HUES48 (cell line): ENCODE measurements around the gene RUNX1.

Source experiments
- H3K27ac ChIP-seq: one replicate; pipeline ENCODE4 v1.7.0; 2013; ENCODE audit warnings: low read depth, low read length, inconsistent platforms
- H3K27me3 ChIP-seq: 2 replicates; pipeline ENCODE4 v1.6.1; 2013; ENCODE audit warnings: mild to moderate bottlenecking, low read length; ENCODE audit not compliant: control insufficient read depth, insufficient read depth
- H3K36me3 ChIP-seq: 2 replicates; pipeline ENCODE4 v1.6.1; 2013; ENCODE audit warnings: low read length; ENCODE audit not compliant: control insufficient read depth, insufficient read depth
- H3K4me1 ChIP-seq: 2 replicates; pipeline ENCODE4 v1.6.1; 2013; ENCODE audit warnings: mild to moderate bottlenecking, low read length; ENCODE audit not compliant: control insufficient read depth, insufficient read depth
- H3K4me3 ChIP-seq: 2 replicates; pipeline ENCODE4 v1.5.1; 2013; ENCODE audit warnings: mild to moderate bottlenecking, low read depth, low read length
- H3K9ac ChIP-seq: 2 replicates; pipeline ENCODE4 v1.6.1; 2013; ENCODE audit warnings: mild to moderate bottlenecking, low read depth, low read length, moderate library complexity
- H3K9me3 ChIP-seq: 2 replicates; pipeline ENCODE4 v1.6.1; 2013; ENCODE audit warnings: low read length; ENCODE audit not compliant: control insufficient read depth, insufficient read depth

Gene RUNX1

DNA sequence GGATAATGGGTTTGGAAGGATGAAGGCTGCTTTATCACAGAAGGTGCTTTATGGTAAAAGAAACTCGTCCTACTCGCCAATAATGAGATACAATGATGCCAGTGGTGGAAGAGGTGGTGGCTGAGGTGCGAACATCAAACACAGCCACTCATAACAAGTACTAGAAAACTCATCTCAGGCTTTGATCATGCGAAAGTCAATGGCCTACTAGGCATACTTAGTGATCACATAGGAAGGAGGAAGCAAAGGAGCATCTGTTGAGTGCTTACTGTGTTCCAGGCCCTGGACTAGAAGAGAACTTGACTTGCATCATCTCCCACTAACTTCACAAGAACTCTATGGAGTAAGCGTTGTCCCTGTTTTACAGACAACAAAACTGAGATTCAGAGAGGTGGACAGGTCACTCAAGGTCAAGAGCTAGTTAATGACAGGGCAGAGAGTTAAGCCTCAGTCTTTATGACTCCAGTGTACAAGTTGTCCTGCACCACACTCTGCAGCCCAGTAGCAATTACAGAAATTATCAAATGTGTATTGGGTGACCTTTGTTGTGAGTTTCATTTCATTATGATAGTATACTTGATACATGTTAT, 33.6 kb downstream of the RUNX1 start:
- H3K9ac ChIP-seq, result no peak overlapping the region
- no peaks in the 10 kb centered on the region for H3K4me1 ChIP-seq
- H3K36me3 ChIP-seq, result no peaks in the 10 kb centered on the region
- H3K27ac ChIP-seq, result no peak overlapping the region
- H3K4me3 ChIP-seq, result no peak overlapping the region
- H3K9me3 ChIP-seq, result no peaks in the 10 kb centered on the region
- H3K27me3 ChIP-seq, result no peaks in the 10 kb centered on the region

GRCh38 chr21:35014302-35015041, 34.6 kb downstream of the RUNX1 start:
- Histone ChIP-seq H3K27ac (no peak overlapping the region), H3K4me3 (no peak overlapping the region), H3K4me1 (no peaks in the 10 kb centered on the region), H3K9me3 (no peaks in the 10 kb centered on the region), H3K9ac (no peak overlapping the region), H3K36me3 (no peaks in the 10 kb centered on the region), H3K27me3 (no peaks in the 10 kb centered on the region)

- no peaks in the 10 kb centered on the region for H3K27me3 ChIP-seq
- no peaks in the 10 kb centered on the region for H3K9me3 ChIP-seq
- no peak overlapping the region for H3K4me3 ChIP-seq
- H3K36me3 ChIP-seq, result no peaks in the 10 kb centered on the region
- H3K4me1 ChIP-seq, result no peaks in the 10 kb centered on the region
- H3K9ac ChIP-seq, result no peak overlapping the region
- no peak overlapping the region for H3K27ac ChIP-seq
Observed at GRCh38 chr21:35011681-35012080, 37.4 kb downstream of the RUNX1 start.

DNA sequence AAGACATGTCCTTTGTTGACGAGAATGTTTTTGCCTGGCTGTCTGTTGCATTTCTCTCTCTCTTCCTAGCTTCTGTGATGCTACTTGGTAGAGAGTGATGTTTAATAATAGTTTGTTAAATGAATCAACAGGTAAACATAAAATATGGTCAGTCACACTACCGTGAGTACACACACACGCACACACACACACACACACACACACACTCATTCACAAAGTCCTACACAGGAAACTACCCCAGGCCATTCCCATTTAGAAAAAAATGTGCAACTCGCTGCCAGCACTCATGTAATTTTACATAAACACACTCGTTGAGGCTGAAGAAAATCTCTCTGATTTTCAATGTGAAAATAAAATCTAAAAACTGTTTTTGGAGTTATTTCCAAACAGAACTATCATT, 38.7 kb downstream of the RUNX1 start:
- no peak overlapping the region for H3K27ac ChIP-seq
- H3K36me3 ChIP-seq, result no peaks in the 10 kb centered on the region
- H3K9me3 ChIP-seq, result no peaks in the 10 kb centered on the region
- no peaks in the 10 kb centered on the region for H3K4me1 ChIP-seq
- no peak overlapping the region for H3K9ac ChIP-seq
- H3K27me3 ChIP-seq, result no peaks in the 10 kb centered on the region
- H3K4me3 ChIP-seq, result no peak overlapping the region

- H3K27ac ChIP-seq, result no peak overlapping the region
- no peak overlapping the region for H3K4me3 ChIP-seq
- no peaks in the 10 kb centered on the region for H3K27me3 ChIP-seq
- H3K36me3 ChIP-seq, result no peaks in the 10 kb centered on the region
- H3K4me1 ChIP-seq, result no peaks in the 10 kb centered on the region
- H3K9ac ChIP-seq, result no peak overlapping the region
- no peaks in the 10 kb centered on the region for H3K9me3 ChIP-seq
Observed at GRCh38 chr21:35007348-35007747, 41.8 kb downstream of the RUNX1 start.

DNA sequence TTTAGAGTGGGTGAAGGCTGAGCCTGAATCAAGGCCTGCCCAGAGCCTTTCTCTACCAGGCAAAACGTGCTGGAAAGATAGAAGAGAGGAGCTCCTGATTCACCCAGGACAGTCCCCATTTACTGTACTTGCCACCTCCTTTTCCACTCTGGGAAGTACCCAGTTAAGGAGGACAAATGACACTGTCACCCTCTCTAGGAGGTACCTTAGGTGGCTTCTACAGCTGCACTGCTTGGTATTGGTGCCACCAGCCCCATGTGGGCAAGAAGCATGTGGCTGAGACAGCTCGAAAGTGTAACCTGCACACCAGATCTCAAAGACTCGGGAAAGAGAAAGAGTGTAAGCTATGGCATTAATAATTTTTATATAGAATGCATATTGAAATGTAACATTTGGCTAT, 42.3 kb downstream of the RUNX1 start:
- Histone ChIP-seq H3K27me3 (no peaks in the 10 kb centered on the region), H3K27ac (no peak overlapping the region)

GRCh38 chr21:35006248-35006647, 42.9 kb downstream of the RUNX1 start:
- Histone ChIP-seq H3K36me3 (no peaks in the 10 kb centered on the region), H3K9me3 (no peaks in the 10 kb centered on the region), H3K9ac (no peak overlapping the region), H3K27me3 (no peaks in the 10 kb centered on the region), H3K4me1 (no peaks in the 10 kb centered on the region), H3K27ac (no peak overlapping the region), H3K4me3 (no peak overlapping the region)

More for the DNA sequence above, 42.3 kb downstream of the RUNX1 start:
- H3K36me3 ChIP-seq, result no peaks in the 10 kb centered on the region
- H3K9ac ChIP-seq, result no peak overlapping the region
- no peaks in the 10 kb centered on the region for H3K9me3 ChIP-seq
- no peak overlapping the region for H3K4me3 ChIP-seq
- H3K4me1 ChIP-seq, result no peaks in the 10 kb centered on the region

GRCh38 chr21:35005560-35006224, 43.4 kb downstream of the RUNX1 start:
- Histone ChIP-seq H3K9ac (no peak overlapping the region), H3K27me3 (no peaks in the 10 kb centered on the region), H3K4me1 (no peaks in the 10 kb centered on the region), H3K9me3 (no peaks in the 10 kb centered on the region), H3K36me3 (no peaks in the 10 kb centered on the region), H3K27ac (no peak overlapping the region), H3K4me3 (no peak overlapping the region)

DNA sequence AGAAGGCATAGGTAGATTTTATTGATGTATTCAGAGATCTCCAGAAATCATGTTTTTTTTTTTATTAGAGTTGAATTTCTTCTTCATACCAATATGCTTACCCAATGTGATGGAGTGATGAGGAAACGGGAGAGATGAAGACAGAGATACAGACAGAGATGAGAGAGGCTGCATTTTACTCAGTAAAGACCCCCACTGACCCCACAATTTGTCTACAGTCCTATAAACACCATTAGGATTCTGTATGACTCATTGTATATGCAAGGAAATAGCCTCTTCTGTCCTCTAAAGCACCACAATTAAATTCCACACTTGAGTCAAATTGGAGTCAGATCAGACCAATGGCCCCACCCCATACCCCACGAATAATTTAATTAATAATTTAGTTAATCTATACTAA, 44.0 kb downstream of the RUNX1 start:
- no peak overlapping the region for H3K27ac ChIP-seq
- no peaks in the 10 kb centered on the region for H3K4me1 ChIP-seq
- no peak overlapping the region for H3K9ac ChIP-seq
- H3K36me3 ChIP-seq, result no peaks in the 10 kb centered on the region
- H3K27me3 ChIP-seq, result no peaks in the 10 kb centered on the region
- no peak overlapping the region for H3K4me3 ChIP-seq
- no peaks in the 10 kb centered on the region for H3K9me3 ChIP-seq

DNA sequence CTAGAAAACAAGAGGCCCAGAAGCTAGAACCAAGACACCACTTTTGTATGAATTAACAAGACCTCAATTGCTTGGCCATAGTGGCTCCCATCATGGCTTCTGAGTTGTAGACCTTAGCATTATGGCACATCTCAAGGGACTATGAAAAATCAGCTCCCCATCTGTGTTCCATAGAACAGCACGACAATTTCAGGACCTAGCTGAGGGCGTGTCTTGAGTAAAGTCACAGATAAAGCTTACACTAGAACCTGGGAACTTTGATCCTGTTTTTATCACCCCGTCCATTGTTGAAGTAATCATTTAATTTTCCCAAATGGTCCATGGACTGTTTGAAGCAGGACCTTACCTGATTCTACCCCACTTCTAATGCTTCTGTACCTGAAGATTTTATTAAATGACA, 44.8 kb downstream of the RUNX1 start:
- Histone ChIP-seq H3K36me3 (no peaks in the 10 kb centered on the region), H3K27me3 (no peaks in the 10 kb centered on the region), H3K27ac (no peak overlapping the region), H3K9ac (no peak overlapping the region), H3K4me1 (no peaks in the 10 kb centered on the region), H3K4me3 (no peak overlapping the region), H3K9me3 (no peaks in the 10 kb centered on the region)
